DND-41 (cell line): ENCODE results near the gene DCST1.

Experiments
- ATAC-seq: fragments of 200-7000 bp; cut with Tn5 transposase; 3 replicates; pipeline ENCODE4 v1.9.1; 2021; ENCODE audit warnings: low read depth; ENCODE audit not compliant: insufficient read depth
- DNase-seq: peaks from one replicate; pipeline ENCODE4 v3.0.0-alpha.2; 2020
- H2AFZ ChIP-seq: 2 replicates; pipeline ENCODE4 v1.6.0; 2012; ENCODE audit warnings: low read depth, low read length
- H3K27ac ChIP-seq: 2 replicates; pipeline ENCODE4 v1.5.1; 2012; ENCODE audit warnings: low read length, inconsistent platforms
- H3K27me3 ChIP-seq: fragments of 200-600 bp; sonication (generic); 2 replicates; pipeline ENCODE4 v1.6.0; 2012; ENCODE audit warnings: low read length, mild to moderate bottlenecking, inconsistent platforms; ENCODE audit not compliant: insufficient read depth, poor library complexity
- H3K36me3 ChIP-seq: 2 replicates; pipeline ENCODE4 v1.5.1; 2012; ENCODE audit warnings: low read length, inconsistent platforms; ENCODE audit not compliant: insufficient read depth
- H3K4me1 ChIP-seq: 2 replicates; pipeline ENCODE4 v1.5.1; 2012; ENCODE audit warnings: mild to moderate bottlenecking, low read length; ENCODE audit not compliant: insufficient read depth
- H3K4me2 ChIP-seq: 2 replicates; pipeline ENCODE4 v1.6.0; 2012; ENCODE audit warnings: mild to moderate bottlenecking, moderate library complexity, low read length, inconsistent platforms; ENCODE audit not compliant: insufficient read depth
- H3K4me3 ChIP-seq, 2 experiments: fragments of 200-600 bp in 1 of 2; shearing (Covaris generic) in 1 of 2; 2 replicates each; pipeline ENCODE4 v1.5.1; 2012 to 2016; ENCODE audit warnings: inconsistent platforms in 2 of 2, low read length in 2 of 2, mild to moderate bottlenecking in 2 of 2, low read depth in 1 of 2, moderate library complexity in 1 of 2
- H3K79me2 ChIP-seq: 2 replicates; pipeline ENCODE4 v1.6.0; 2012; ENCODE audit warnings: low read length, inconsistent platforms; ENCODE audit not compliant: insufficient read depth
- H3K9ac ChIP-seq: 2 replicates; pipeline ENCODE4 v1.6.0; 2012; ENCODE audit warnings: low read depth, mild to moderate bottlenecking, inconsistent platforms, low read length, moderate library complexity
- H3K9me3 ChIP-seq: 2 replicates; pipeline ENCODE4 v1.5.1; 2012; ENCODE audit warnings: low read length, moderate library complexity, mild to moderate bottlenecking, inconsistent platforms; ENCODE audit not compliant: insufficient read depth, severe bottlenecking
- H4K20me1 ChIP-seq: 2 replicates; pipeline ENCODE4 v1.6.0; 2012; ENCODE audit warnings: low read length; ENCODE audit not compliant: insufficient read depth
- CTCF ChIP-seq: IDR thresholded peaks from 2 replicates; pipeline ENCODE4 v1.5.1; 2012; ENCODE audit warnings: borderline replicate concordance, low read length, moderate library complexity, mild to moderate bottlenecking; ENCODE audit not compliant: poor library complexity, severe bottlenecking; ENCODE audit errors: extremely low read depth
- EZH2 ChIP-seq: IDR thresholded peaks from 3 replicates; pipeline ENCODE4 v1.6.1; 2012; ENCODE audit warnings: borderline replicate concordance, low read depth, mild to moderate bottlenecking, moderate library complexity, low read length, inconsistent platforms; ENCODE audit not compliant: severe bottlenecking

Gene DCST1

GRCh38 chr1:155034318-155035208, 939 bp downstream of the DCST1 start:
- H3K9me3 ChIP-seq: no peaks in the 10 kb centered on the region
- H3K4me2 ChIP-seq: no peak overlapping the region
- H2AFZ ChIP-seq: no peak overlapping the region
- H3K9ac ChIP-seq: no peak overlapping the region
- ATAC-seq (no peak), DNase-seq (no peak)
- H3K27me3 ChIP-seq: peaks cover 30% of the 10 kb centered on the region
- H3K79me2 ChIP-seq: no peaks in the 10 kb centered on the region
- H3K4me1 ChIP-seq: no peaks in the 10 kb centered on the region
- peaks cover 12% of the 10 kb centered on the region; the same call in 1 of the 2 replicates for H4K20me1 ChIP-seq
- TF ChIP-seq CTCF: no peak
- TF ChIP-seq EZH2: no peak
- no peak overlapping the region for H3K4me3 ChIP-seq
- no peak overlapping the region for H3K27ac ChIP-seq
- H3K36me3 ChIP-seq: no peaks in the 10 kb centered on the region

GRCh38 chr1:155035936-155036335, 2.3 kb downstream of the DCST1 start:
- H3K4me1 ChIP-seq: no peaks in the 10 kb centered on the region
- ATAC-seq: no peak

GRCh38 chr1:155037043-155037442, 3.4 kb downstream of the DCST1 start:
- Histone ChIP-seq H3K9ac (no peak overlapping the region), H2AFZ (no peak overlapping the region), H4K20me1 (peaks cover 5% of the 10 kb centered on the region; the same call in 1 of the 2 replicates), H3K4me1 (no peaks in the 10 kb centered on the region), H3K9me3 (no peaks in the 10 kb centered on the region), H3K79me2 (no peaks in the 10 kb centered on the region), H3K27me3 (peaks cover 36% of the 10 kb centered on the region), H3K27ac (no peak overlapping the region), H3K4me2 (no peak overlapping the region), H3K36me3 (no peaks in the 10 kb centered on the region), H3K4me3 (no peak overlapping the region)
- TF ChIP-seq EZH2: no peak
- no peak for TF ChIP-seq CTCF
- DNase-seq: no peak
- no peak for ATAC-seq

More at GRCh38 chr1:155035936-155036335, 2.3 kb downstream of the DCST1 start:
- Histone ChIP-seq H2AFZ (no peak overlapping the region), H3K36me3 (no peaks in the 10 kb centered on the region), H4K20me1 (peaks cover 7% of the 10 kb centered on the region; the same call in 1 of the 2 replicates), H3K27ac (no peak overlapping the region), H3K79me2 (no peaks in the 10 kb centered on the region), H3K27me3 (peaks cover 29% of the 10 kb centered on the region), H3K9me3 (no peaks in the 10 kb centered on the region), H3K4me2 (no peak overlapping the region), H3K9ac (no peak overlapping the region), H3K4me3 (no peak overlapping the region)
- DNase-seq: no peak
- no peak for TF ChIP-seq CTCF
